Endothelial cell of hepatic sinusoid (primary cell): ENCODE measurements around the gene SYCN.
"Not testable (repeated sequence)": the region's sequence is repeated elsewhere in the genome, so short reads cannot be mapped to it uniquely, and the experiment has no call there.

ENCODE experiments used
- in situ Hi-C: cut with HindIII; loops from 2 replicates; pipeline ENCODE4 v1.10.0; 2017; ENCODE audit warnings: low sequenced_read_pairs

The SYCN gene, protein sequence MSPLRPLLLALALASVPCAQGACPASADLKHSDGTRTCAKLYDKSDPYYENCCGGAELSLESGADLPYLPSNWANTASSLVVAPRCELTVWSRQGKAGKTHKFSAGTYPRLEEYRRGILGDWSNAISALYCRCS

DNA sequence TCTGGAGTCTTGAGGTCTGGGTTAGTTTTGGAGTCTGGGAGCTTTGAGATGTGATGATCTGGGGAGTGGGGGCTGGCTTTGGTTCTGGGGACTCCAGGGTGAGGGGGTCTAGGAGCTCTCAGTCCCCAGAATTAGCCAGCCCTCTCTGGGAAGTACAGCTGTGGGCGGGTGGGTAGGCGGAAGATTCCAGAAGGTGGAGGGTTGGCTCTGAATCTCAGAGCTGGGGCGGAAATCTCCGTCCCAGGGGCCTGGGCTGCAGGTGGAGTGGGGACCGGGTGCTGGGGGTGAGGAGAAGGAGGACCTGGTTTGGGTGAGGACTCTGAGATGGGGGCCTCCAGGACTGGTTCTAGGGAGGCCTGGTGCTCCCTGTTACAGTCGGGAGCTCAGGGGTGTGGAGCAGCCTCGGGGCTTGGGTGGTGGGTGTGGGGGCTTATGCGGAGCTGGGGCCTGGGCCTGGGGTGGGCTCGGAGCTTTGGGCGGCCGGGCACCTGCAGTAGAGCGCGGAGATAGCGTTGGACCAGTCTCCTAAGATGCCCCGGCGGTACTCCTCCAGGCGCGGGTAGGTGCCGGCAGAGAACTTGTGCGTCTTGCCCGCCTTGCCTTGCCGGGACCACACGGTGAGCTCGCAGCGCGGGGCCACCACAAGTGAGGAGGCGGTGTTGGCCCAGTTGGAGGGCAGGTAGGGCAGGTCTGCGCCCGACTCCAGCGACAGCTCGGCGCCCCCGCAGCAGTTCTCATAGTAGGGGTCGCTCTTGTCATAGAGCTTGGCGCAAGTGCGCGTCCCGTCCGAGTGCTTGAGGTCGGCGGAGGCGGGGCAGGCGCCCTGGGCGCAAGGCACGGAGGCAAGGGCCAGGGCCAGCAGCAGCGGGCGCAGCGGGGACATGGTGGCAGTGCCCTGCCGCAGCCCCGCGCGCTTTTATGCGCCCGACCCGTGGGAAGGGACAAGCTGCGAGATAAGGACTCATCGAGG is at the start of gene SYCN:
Gene SYCN, minus strand, starts transcription at position 892 of the 970 bp plus-strand sequence. Its CDS starts 9 bp downstream, at position 883.
- in situ Hi-C loops, result no loop called here

DNA sequence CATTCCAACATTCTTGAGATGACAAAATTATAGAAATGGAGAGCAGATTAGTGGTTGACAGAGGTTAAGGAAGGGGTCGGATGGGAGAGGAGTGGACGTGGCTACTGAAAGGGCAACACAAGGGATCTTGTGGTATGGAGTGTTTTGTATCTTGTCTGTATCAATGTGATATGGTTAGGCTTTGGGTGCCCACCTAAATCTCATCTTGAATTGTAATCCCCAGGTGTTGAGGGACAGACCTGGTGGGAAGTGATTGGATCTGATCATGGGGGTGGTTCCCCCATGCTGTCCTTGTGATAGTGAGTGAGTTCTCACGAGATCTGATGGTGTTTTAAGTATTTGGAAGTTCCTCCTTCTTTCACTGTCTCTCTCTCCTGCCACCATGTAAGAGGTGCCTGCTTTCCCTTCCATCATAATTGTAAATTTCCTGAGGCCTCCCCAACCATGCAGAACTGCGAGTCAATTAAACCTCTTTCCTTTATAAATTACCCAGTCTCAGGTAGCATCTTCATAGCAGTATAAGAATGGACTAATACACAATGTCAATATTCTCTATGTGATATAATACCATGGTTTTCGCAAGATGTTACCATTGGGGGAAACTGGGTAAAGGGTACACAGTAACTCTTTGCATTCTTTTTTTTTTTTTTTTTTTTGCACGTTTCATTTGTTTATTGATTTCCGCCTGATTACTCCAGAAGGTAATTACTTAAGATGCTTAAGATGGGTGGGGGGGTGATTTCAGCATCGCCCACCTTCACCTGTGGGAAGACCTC is 49.5 kb upstream of the SYCN start:
- in situ Hi-C loops, result loop anchor here (5.0 kb wide), 2 partner anchors 36 to 44 kb away; partner anchors contain the start of gene IFNL1

DNA sequence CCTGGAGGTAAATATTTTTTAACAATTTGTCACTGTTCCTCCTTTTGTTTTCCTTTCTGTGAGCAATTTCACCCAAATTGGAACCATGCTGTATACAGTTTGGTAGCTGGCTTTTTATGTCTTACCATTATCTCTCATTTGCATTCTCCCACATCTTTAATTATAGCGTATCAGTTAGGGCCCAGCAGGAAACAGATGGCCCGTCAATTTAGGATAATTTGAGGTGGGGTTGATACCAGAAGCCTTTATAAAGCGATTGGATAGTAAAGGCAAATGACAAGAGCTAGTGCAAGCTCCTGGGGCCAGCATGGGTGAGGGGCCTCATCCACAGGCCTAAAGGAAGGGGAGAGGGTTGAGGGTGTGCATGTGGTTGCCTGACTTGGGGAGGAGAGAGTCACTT is 48.4 kb upstream of the SYCN start:
- in situ Hi-C loops, result loop anchor here (5.0 kb wide), 2 partner anchors 35 to 45 kb away; partner anchors contain the start of gene IFNL1

DNA sequence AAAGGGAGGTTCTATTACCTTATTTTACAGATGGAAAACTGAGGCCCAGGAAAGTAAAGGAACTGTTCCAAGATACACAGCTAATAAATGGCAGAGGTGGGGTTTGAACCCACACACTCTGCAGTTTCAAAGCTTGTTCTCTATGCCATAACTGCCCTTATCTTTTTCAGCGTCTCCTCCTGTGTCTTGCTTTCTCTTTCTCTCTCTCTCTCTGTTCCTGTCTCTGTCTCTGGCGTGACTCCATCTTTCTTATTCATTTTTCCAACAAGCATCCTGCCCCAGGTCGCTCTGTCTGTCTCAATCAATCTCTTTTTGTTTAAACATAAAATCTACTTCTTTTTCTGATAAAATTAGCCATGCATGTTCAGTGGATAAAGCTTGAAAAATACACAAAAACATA is 47.8 kb upstream of the SYCN start:
- in situ Hi-C loops, result loop anchor here (5.0 kb wide), 2 partner anchors 35 to 45 kb away; partner anchors contain the start of gene IFNL1

DNA sequence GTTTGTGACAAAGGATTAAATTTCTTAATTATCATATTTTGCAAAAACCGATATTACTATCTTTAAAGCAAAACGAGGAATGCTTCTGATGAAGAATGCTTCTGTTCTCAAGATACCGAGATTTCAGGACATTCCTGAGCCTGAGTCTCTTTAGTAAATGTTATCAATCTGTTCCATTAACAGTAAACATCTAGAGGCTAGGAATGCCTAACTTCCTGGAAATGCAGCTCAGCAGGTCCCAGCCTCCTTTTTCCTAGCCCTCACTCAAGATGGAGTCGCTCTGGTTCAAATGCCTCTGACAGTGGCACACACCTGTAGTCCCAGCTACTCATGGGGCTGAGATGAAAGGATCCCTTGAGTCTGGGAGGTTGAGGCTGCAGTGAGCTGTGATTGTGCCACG is 47.0 kb upstream of the SYCN start:
- in situ Hi-C loops, result loop anchor here (5.0 kb wide), 2 partner anchors 34 to 46 kb away; partner anchors contain the start of gene IFNL1

DNA sequence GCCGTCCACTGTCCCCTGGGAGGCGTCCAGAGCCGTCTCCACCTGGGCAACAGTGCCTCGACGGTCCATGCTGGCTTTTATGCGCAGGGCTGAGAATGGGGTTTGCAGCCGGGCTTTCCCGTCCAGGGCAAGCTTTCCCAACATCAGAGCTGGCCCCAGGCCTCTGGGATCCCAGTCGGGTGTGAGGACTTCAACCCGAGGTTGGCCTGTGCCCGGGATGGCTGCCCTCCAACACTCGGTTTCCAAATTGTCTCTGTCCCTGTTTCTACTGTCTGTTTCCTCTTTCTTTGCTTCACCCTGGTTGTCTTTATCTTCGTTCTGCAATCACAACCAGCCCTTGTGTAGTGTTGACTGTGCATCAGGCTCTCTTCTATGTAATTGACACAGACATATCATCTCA is 44.7 kb upstream of the SYCN start, which contains the start of gene IFNL4:
Gene IFNL4, minus strand, starts transcription at position 51 of the 400 bp plus-strand sequence.
- in situ Hi-C loops, result no loop called here

DNA sequence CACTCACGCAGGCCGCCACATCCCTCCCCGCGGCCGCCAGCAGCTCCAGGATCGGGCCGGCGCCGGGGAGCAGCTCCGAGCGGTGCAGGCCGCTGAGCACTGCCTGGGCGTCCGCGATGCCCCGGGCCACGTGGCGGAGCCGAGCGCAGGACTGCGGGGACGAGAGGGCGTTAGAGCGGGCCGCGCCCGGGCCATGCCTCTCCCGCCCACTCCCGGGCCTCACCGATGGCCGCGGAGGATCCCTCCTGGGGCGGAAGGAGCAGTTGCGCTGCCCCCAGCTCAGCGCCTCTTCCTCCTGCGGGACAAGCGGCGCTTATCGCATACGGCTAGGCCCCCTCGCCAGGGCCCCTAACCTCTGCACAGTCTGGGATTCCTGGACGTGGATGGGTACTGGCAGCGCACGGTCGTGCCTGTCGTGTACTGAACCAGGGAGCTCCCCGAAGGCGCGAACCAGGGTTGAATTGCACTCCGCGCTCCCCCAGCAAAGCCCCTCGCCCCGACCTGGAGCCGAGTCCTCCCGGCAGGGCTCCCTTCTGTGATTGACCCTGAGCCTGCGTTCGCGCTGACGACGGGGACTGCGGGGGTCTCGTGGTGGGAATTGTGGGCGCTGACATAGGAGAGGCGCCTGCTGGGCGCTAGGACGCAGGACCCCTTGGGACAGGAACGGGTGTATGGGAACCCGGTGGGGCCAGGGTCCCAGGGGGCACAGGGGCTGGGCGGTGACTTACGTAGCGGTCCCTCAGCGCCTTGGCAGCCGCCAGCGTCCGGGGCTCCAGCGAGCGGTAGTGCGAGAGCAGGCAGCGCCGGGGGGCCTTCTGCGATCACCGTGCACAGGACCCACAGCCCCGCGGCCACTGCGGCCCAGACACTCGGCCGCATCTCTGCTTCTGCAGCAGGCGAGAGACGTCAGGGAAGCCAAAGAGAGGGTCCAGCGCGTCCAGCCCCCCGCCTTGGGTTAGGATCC is 43.9 kb upstream of the SYCN start:
- in situ Hi-C loops, result no loop called here

DNA sequence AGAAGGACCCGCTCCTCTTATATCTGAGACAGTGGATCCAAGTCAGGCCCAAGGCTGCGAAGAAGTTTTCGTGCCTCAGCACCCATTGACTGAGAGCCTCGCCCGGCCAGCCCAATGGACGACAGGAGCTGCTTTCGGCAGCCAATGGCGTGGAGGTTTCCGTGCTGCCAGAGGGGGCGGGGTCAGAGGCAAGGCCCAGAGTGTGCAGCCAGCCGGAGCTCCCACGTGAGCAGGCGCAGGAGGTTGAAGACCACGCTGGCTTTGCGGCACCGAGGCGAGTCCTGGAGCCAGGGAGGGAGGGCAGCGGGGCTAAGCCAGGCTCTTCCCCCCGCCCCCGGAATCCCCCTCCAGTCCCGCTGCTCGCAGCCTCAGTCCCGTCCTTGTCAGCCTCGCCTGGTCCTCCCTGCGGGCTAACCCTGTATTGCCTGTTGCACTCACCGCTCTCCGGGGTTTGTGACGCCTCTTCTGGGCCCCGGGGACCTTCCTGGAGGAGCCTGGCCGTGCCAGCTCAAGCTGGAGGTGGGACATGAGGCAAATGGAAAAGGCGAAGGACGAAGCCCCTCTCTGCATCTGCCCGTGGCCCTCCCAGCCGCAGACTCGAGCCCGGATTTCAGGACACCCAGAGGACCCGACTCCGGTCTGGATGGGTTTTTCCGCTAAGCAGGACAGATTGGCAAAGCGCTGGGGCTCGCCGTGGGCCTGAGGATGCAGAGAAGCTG is 43.0 kb upstream of the SYCN start:
- in situ Hi-C loops, result no loop called here

DNA sequence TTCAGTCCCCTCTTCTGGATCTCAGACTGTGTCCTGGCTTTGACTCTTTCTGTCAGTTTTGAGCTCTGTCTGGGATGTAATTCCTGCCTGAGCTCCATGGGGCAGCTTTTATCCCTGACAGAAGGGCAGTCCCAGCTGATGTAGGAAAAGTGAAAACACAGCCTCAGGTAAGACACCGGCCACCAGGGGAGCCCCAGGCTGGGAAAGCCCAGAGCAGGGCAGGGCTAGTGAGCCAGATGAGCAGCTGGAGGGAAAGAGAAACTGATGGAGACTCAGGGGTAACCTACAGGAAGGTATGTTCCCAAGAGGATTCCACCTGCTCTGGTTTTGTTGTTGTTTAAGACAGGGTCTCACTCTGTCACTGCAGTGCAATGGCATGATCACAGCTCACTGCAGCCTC is 41.1 kb upstream of the SYCN start:
- in situ Hi-C loops, result not testable (repeated sequence)

DNA sequence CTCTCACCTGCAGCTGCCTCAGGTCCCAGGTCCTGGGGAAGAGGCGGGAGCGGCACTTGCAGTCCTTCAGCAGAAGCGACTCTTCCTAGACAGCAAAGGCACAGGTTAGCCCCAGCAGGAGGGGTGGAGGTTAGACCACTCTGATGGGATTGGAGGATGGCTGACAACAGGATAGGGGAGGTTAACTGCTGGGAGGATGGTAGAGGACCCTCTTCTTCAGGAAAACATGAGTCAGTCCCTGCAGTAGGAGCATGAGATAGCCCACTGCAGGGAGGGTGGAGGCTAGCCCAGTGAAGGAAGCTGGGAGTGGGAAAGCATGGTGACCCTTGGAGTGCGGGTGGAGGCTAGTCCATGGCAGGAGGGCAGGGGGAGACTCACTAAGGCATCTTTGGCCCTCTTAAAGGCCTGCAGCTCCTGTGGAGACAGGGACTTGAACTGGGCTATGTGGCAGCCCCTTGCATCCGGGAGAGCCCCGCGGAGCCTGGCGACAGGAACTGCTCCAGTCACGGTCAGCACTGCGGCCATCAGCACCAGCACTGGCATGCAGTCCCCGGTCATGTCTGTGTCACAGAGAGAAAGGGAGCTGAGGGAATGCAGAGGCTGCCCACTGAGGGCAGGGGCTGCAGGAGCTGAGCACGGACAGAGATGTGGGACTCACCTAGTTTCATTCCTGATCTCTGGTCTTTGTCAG is 40.5 kb upstream of the SYCN start, which contains the start of gene IFNL3:
Gene IFNL3, minus strand, starts transcription at position 597 of the 691 bp plus-strand sequence. Its CDS starts 39 bp downstream, at position 558.
- in situ Hi-C loops, result not testable (repeated sequence)

DNA sequence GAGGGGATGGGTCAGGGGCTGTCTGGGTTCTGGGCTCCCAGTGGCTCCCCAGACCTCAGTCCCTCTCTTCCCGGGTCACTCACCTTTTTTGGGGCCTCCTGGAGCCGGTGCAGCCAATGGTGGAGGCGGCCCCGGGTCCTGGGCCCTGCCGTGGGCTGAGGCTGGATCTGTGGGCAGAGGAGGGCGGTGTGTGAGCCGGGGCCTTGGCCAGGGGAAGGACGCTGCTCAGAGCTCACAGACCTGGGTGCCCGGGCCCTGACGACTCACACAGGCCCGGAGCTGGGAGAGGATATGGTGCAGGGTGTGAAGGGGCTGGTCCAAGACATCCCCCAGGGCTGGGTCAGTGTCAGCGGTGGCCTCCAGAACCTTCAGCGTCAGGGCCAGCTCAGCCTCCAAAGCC is 39.7 kb upstream of the SYCN start:
- in situ Hi-C loops, result not testable (repeated sequence)

DNA sequence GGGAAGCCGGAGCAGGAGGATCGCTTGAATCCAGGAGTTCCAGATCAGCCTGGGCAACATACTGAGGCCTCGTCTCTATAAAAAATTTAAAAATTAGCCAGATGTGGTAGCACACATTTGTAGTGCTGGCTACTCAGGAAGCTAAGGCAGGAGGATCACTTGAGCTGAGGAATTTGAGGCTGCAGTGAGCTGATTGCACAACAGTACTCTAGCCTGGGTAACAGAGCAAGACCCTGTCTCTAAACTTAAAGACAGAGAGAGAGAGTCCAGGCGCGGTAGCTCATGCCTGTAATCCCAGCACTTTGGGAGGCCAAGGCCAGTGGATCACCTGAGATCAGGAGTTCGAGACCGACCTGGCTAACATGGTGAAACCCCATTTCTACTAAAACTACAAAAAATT is 36.4 kb upstream of the SYCN start:
- in situ Hi-C loops, result no loop called here

DNA sequence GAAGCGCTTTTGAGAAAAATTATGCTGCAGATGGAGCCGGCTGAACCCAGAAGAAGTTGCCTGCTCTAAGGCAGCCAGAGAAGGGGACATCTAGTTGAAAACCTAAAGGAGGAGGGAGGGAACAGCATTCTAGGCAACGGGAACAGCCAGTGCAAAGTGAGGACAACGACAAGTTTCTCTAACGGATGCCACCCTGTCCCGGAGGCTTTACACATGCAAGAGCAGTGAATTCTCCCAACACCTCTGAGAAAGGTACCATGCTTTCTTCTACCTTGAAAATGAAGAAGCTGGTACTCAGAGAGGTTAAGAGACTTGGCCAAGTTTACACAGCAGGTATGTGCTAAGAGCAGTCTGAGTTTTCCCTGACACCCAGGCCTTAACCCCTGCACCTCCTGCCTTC is 34.9 kb upstream of the SYCN start:
- in situ Hi-C loops, result no loop called here

DNA sequence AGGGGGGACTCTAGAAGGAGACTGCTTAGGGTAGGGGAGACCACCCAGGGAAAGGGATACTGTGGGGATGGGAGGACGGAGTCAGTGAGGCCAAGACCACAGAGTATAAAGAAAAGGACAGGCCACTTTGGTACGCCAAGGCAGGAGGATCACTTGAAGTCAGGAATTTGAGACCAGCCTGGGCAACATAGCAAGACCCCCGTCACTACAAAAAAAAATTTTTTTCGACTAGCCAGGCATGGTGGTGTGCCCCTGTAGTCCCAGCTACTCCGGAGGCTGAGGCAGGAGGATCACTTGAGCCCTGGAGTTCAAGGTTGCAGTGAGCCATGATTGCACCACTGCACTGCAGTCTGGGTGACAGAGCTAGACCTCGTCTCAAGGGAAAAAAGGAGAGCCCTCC is 34.1 kb upstream of the SYCN start:
- in situ Hi-C loops, result no loop called here

DNA sequence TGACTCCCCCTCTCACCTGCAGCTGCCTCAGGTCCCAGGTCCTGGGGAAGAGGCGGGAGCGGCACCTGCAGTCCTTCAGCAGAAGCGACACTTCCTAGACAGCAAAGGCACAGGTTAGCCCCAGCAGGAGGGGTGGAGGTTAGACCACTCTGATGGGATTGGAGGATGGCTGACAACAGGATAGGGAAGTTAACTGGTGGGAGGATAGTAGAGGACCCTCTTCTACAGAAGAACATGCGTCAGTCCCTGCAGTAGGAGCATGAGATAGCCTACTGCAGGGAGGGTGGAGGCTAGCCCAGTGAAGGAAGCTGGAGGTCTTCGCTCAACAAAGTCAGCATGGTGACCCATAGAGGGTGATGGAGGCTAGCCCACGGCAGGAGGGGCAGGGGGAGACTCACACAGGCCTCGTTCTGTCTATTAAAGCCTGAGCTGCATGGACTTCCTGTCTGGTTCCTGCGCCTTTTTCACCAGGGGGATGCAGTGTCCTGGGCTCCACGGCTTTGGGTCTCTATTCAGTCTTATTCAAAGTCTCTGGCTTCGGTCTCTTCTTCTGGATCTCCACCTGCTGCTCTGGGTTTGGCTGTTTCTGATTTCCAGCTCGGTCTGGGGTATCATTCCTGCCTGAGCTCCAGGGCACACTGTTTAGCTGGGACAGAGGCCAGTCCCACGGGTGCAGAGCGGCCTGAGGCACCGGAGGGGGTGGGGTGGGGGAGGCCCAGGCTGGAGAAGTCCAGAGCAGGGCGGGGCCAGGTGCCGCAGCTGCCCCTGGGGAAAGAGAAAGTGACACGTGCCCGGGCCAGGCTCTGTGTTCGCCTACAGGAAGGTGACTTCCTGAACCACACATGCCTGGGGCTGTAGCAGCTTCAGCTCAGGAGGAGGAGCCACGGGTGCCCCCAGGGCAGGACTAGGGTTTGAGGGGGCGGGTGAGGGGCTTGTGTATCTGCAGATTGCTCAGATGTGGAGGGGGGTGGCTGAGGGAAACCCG is 33.4 kb upstream of the SYCN start:
- in situ Hi-C loops, result no loop called here

DNA sequence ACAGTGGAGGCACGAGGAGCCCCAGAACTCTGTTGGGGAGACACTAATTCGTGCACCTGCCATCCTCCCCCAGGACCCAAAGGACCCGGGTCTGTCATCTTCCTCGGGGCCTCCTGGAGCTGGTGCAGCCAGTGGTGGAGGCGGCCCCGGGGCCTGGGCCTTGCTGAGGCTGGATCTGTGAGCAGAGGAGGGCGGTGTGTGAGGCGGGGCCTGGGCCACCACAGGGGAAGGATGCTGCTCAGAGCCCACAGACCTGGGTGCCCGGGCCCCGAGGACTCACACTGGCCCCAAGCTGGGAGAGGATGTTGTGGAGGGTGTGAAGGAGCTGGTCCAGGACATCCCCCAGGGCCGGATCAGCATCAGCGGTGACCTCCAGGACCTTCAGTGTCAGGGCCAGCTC is 32.5 kb upstream of the SYCN start:
- in situ Hi-C loops, result no loop called here

DNA sequence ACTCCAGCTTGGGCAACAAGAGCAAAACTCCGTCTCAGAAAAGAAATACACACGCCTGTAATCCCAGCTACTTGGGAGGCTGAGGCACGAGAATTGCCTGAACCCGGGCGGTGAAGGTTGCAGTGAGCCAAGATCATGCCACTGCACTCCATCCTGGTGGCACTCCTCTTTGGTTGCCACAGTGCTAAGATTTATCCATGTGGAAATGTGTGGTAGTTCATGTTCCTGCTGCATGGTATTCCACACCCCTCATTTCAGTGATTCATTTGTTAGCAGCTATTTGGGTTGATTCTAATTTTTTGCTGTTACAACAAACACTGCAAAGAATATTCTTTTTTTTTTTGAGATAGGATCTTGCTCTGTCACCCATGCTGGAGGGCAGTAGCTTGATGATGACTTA is 28.6 kb upstream of the SYCN start:
- in situ Hi-C loops, result no loop called here
